ENCODE data around the gene CDT1. TPM values are rescaled to one million over a fixed set of nuclear protein-coding genes. Genes with fewer than 3 reads are reported as not detected.

The CDT1 gene
- polyA plus RNA-seq, 1 experiment, result 2.4 TPM

GRCh38 chr16:88782454-88783390 is 20.9 kb upstream of the CDT1 start:
- no peak for TF ChIP-seq CTCF (IDR thresholded peaks at IDR 0.05; ENCODE audit: insufficient read depth, low read depth, low read length)
- CTCF ChIA-PET, result interaction anchor here (0.9 to 8.2 kb wide), 9 partner anchors 9 to 43 kb away, joined by 3 to 111 read pairs (median 5); no protein-coding TSS in a partner anchor
- DNase-seq (ENCODE audit: low read depth), result no peak
- Histone ChIP-seq H3K36me3 (ENCODE audit: control insufficient read depth, insufficient read depth, low read length) (no peaks in the 10 kb centered on the region), H3K27me3 (ENCODE audit: control insufficient read depth, insufficient read depth, low read length) (no peaks in the 10 kb centered on the region), H3K4me3 (ENCODE audit: low read depth, low read length) (peak overlapping the region; percentile 62)
- POLR2A ChIA-PET, result no interaction called here

GRCh38 chr16:88783391-88784073 is 20.1 kb upstream of the CDT1 start:
- POLR2A ChIA-PET, result interaction anchor here (0.7 kb wide), 1 partner anchor 121 kb away, joined by 6 read pairs; no protein-coding TSS in a partner anchor
- no peak for DNase-seq (ENCODE audit: low read depth)
- no peaks in the 10 kb centered on the region for H3K27me3 ChIP-seq (ENCODE audit: control insufficient read depth, insufficient read depth, low read length)
- H3K4me3 ChIP-seq (ENCODE audit: low read depth, low read length), result peak overlapping the region; percentile 62
- CTCF ChIA-PET, result interaction anchor here (0.6 to 8.2 kb wide), 8 partner anchors 9 to 431 kb away, joined by 3 to 111 read pairs (median 12); no protein-coding TSS in a partner anchor
- H3K36me3 ChIP-seq (ENCODE audit: control insufficient read depth, insufficient read depth, low read length), result no peaks in the 10 kb centered on the region
- TF ChIP-seq CTCF (IDR thresholded peaks at IDR 0.05; ENCODE audit: insufficient read depth, low read depth, low read length), result no peak

GRCh38 chr16:88784074-88784855 is 19.3 kb upstream of the CDT1 start:
- Histone ChIP-seq H3K36me3 (ENCODE audit: control insufficient read depth, insufficient read depth, low read length) (no peaks in the 10 kb centered on the region), H3K4me3 (ENCODE audit: low read depth, low read length) (peak overlapping the region; percentile 62), H3K27me3 (ENCODE audit: control insufficient read depth, insufficient read depth, low read length) (no peaks in the 10 kb centered on the region)
- DNase-seq (ENCODE audit: low read depth), result no peak
- peak; percentile 74 for TF ChIP-seq CTCF (IDR thresholded peaks at IDR 0.05; ENCODE audit: insufficient read depth, low read depth, low read length)
- POLR2A ChIA-PET, result interaction anchor here (0.7 kb wide), 1 partner anchor 122 kb away, joined by 6 read pairs; no protein-coding TSS in a partner anchor
- CTCF ChIA-PET, result interaction anchor here (0.6 to 8.2 kb wide), 11 partner anchors 9 to 1004 kb away, joined by 3 to 111 read pairs (median 5); no protein-coding TSS in a partner anchor

- no peaks in the 10 kb centered on the region for H3K27me3 ChIP-seq (ENCODE audit: control insufficient read depth, insufficient read depth, low read length)
- peak overlapping the region; percentile 62 for H3K4me3 ChIP-seq (ENCODE audit: low read depth, low read length)
- H3K36me3 ChIP-seq (ENCODE audit: control insufficient read depth, insufficient read depth, low read length), result no peaks in the 10 kb centered on the region
- no peak for TF ChIP-seq CTCF (IDR thresholded peaks at IDR 0.05; ENCODE audit: insufficient read depth, low read depth, low read length)
- ChIA-PET POLR2A (no interaction called here), CTCF (interaction anchor here (0.6 to 8.2 kb wide), 11 partner anchors 8 to 1004 kb away, joined by 3 to 111 read pairs (median 5); no protein-coding TSS in a partner anchor)
- no peak for DNase-seq (ENCODE audit: low read depth)
These were observed 18.8 kb upstream of the CDT1 start for GRCh38 chr16:88784856-88785105.
